ENCODE results near the gene ARHGEF39. TPM values are rescaled to one million over a fixed set of nuclear protein-coding genes. Genes with fewer than 3 reads are reported as not detected.
A peak's percentile ranks its signal among the peaks of the same experiment; 100 is the strongest.

The ARHGEF39 gene
- total RNA-seq, 4 donors from 2014 or later, result 1.3 to 17.5 (median 5.1) TPM

- 19 to 35% methylated on average over 25 of the region's 25 CpGs for WGBS, 2 donors
- Histone ChIP-seq H3K36me3 (peaks cover 0 to 21% (median 0%) of the 10 kb centered on the region in 3 donors), H3K9me3 (no peaks in the 10 kb centered on the region), H3K4me1 (peaks cover 11 to 53% (median 28%) of the 10 kb centered on the region in 3 donors), H3K27me3 (no peaks in the 10 kb centered on the region), H3K27ac (peak overlapping the region; percentile 91 to 98 (median 96)), H3K4me3 (peak overlapping the region; percentile 75 to 94 (median 84))
- intact Hi-C loops (cut with DNase I), result loop anchor here (5.0 kb wide), 1 partner anchor 75 kb away; the partner anchor contains the start of genes CREB3 and TLN1
- DNase-seq, result no peak
- TF ChIP-seq POLR2A (IDR thresholded peaks at IDR 0.05) (no peak), CTCF (IDR thresholded peaks at IDR 0.05) (no peak)
Measured at GRCh38 chr9:35656831-35657545, 8.0 kb downstream of the ARHGEF39 start.

GRCh38 chr9:35656348-35656747, 8.6 kb downstream of the ARHGEF39 start:
- Histone ChIP-seq H3K9me3 (no peaks in the 10 kb centered on the region), H3K27ac (peak overlapping the region; percentile 91 to 98 (median 96)), H3K4me1 (peaks cover 11 to 48% (median 25%) of the 10 kb centered on the region in 3 donors), H3K4me3 (no peak overlapping the region), H3K27me3 (no peaks in the 10 kb centered on the region), H3K36me3 (peaks cover 0 to 14% (median 0%) of the 10 kb centered on the region in 3 donors)
- TF ChIP-seq CTCF (IDR thresholded peaks at IDR 0.05) (no peak), POLR2A (IDR thresholded peaks at IDR 0.05) (no peak)
- 79% methylated on average over 14 to 16 of the region's 17 CpGs for WGBS, 2 donors
- no peak for DNase-seq
- intact Hi-C loops (cut with DNase I), result loop anchor here (5.0 kb wide), 1 partner anchor 76 kb away; the partner anchor contains the start of genes CREB3 and TLN1

- Histone ChIP-seq H3K9me3 (no peaks in the 10 kb centered on the region), H3K27me3 (no peaks in the 10 kb centered on the region), H3K27ac (no peak overlapping the region), H3K36me3 (no peaks in the 10 kb centered on the region), H3K4me1 (peaks cover 3 to 44% (median 22%) of the 10 kb centered on the region in 3 donors), H3K4me3 (no peak overlapping the region)
- no peak for TF ChIP-seq POLR2A (IDR thresholded peaks at IDR 0.05)
- TF ChIP-seq CTCF (IDR thresholded peaks at IDR 0.05), result no peak
- DNase-seq, result no peak
- WGBS, 2 donors, result 64 to 88% methylated on average over 2 of the region's 2 CpGs
- intact Hi-C loops (cut with DNase I), result no loop called here
Measured at GRCh38 chr9:35653611-35654010, 11.4 kb downstream of the ARHGEF39 start.

- Histone ChIP-seq H3K4me1 (peaks cover 2 to 44% (median 22%) of the 10 kb centered on the region in 3 donors), H3K9me3 (no peaks in the 10 kb centered on the region), H3K36me3 (no peaks in the 10 kb centered on the region), H3K27me3 (no peaks in the 10 kb centered on the region), H3K27ac (peak overlapping the region in 1 of 4 donors; percentile 1), H3K4me3 (no peak overlapping the region)
- DNase-seq, result no peak
- intact Hi-C loops (cut with DNase I), result no loop called here
- whole genome bisulfite sequencing, 2 donors, result 83 to 90% methylated on average over 8 of the region's 8 CpGs
- TF ChIP-seq CTCF (IDR thresholded peaks at IDR 0.05) (no peak), POLR2A (IDR thresholded peaks at IDR 0.05) (no peak)
Measured at GRCh38 chr9:35652829-35653209, 12.2 kb downstream of the ARHGEF39 start.

Measured in esophagus squamous epithelium (tissue), 5 donors.